ENCODE measurements around the gene BTBD10. TPM values are rescaled to one million over a fixed set of nuclear protein-coding genes. Genes with fewer than 3 reads are reported as not detected.

Gene BTBD10
- total RNA-seq, 3 donors from 2014 or later = 18.3 to 22.2 (median 20.0) TPM

- Mint-ChIP-seq H3K36me3 (ENCODE audit: insufficient read depth) (peaks cover 21% of the 10 kb centered on the region), H3K4me1 (ENCODE audit: low read depth) (peaks cover 36% of the 10 kb centered on the region), H3K9me3 (no peaks in the 10 kb centered on the region), H3K4me3 (no peak overlapping the region), H3K27me3 (ENCODE audit: low read depth) (no peaks in the 10 kb centered on the region)
- DNase-seq (no peak), ATAC-seq (no peak)
These were observed 116.6 kb downstream of the BTBD10 start for GRCh38 chr11:13346470-13346869.

DNA sequence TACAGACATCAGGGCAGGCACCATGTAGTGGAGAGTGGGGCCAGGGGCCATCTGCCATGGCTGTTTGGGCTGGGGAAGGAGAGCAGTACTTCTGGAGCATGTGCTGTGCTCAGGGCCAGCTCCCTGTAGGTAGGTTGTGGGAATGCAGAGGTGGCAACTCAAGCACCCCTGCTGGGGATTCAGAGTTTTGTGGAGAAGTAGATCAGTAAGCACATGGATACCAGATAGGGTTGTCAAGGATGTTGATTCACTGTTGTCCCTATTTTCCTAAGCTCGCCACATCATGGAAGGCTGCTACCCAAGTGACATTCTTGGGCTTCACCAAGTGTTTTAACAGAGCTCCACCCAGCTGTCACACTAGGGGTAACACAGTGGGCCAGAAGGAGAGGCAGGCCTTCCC is 118.2 kb downstream of the BTBD10 start:
- Mint-ChIP-seq H3K27me3 (ENCODE audit: low read depth) (no peaks in the 10 kb centered on the region), H3K4me3 (no peak overlapping the region), H3K4me1 (ENCODE audit: low read depth) (peaks cover 40% of the 10 kb centered on the region), H3K9me3 (no peaks in the 10 kb centered on the region), H3K36me3 (ENCODE audit: insufficient read depth) (peaks cover 9% of the 10 kb centered on the region)
- DNase-seq (no peak), ATAC-seq (no peak)

DNA sequence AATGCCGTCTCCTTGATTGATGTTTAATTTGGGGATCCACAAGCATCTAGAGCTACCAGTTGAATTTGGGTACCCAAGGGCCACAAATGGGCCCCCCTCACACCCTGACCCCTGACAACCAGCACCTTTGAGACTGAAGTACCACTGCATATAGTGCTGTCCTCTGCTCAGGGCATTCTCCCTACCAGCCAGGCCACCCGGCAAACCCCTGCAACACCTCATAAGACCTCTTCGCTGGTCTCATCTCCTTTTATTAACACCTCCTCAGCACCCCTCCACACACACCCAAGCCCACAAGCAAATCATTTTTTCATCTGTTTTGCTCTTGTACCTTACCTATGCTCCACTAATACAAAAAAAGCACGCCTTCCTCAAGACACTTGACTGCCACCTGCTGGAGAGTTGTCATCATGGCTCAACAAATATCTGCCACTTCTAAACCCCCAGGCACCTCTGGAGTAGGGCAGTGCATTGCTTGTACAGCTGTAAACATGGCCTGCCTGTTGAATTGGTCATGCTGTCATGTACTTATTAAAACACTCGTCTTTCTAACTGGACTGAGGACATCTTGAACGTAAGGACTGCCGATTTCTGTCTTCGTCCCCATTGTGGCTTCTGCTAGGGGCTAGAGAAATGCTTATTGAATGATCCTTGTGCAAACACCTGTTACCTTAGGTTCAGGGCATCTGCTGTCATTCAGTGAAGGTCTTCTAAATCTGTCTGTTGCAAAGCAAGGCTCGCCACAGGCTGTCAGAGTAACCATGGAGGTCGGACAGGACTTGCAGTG is 118.9 kb downstream of the BTBD10 start:
- DNase-seq (peak; percentile 67), ATAC-seq (peak; percentile 60 to 73)
- Mint-ChIP-seq H3K27me3 (ENCODE audit: low read depth) (no peaks in the 10 kb centered on the region), H3K4me1 (ENCODE audit: low read depth) (peaks cover 46% of the 10 kb centered on the region), H3K36me3 (ENCODE audit: insufficient read depth) (peaks cover 7% of the 10 kb centered on the region), H3K4me3 (no peak overlapping the region), H3K9me3 (no peaks in the 10 kb centered on the region)

DNA sequence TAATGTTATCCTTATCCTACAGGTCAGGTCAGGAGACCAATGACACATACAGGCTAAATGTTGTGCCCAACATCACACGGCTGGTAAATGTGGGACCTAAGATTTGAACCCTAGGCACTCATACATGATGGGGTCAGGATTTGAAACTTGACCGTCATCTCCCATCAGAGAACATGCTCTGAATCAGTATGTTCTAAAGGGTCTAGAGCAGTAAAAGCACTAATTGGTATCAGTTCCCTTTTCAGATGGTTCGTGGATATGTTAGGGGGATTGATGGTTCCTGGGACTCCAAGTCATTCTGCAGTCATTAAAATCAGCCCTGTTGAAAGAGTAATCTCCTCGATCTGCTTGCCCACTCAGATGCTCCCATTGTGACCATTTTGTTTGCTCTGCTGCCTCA is 120.0 kb downstream of the BTBD10 start:
- H3K27me3 Mint-ChIP-seq (ENCODE audit: low read depth) = no peaks in the 10 kb centered on the region

GRCh38 chr11:13341026-13341425 is 122.0 kb downstream of the BTBD10 start:
- peaks cover 53% of the 10 kb centered on the region for H3K4me1 Mint-ChIP-seq (ENCODE audit: low read depth)
- no peaks in the 10 kb centered on the region for H3K9me3 Mint-ChIP-seq
- no peaks in the 10 kb centered on the region for H3K27me3 Mint-ChIP-seq (ENCODE audit: low read depth)
- DNase-seq (no peak), ATAC-seq (no peak)
- H3K4me3 Mint-ChIP-seq = no peak overlapping the region
- H3K36me3 Mint-ChIP-seq (ENCODE audit: insufficient read depth) = peaks cover 5% of the 10 kb centered on the region

More for the DNA sequence above, 120.0 kb downstream of the BTBD10 start:
- peaks cover 51% of the 10 kb centered on the region for H3K4me1 Mint-ChIP-seq (ENCODE audit: low read depth)
- DNase-seq (no peak), ATAC-seq (no peak)
- H3K9me3 Mint-ChIP-seq = no peaks in the 10 kb centered on the region
- no peak overlapping the region for H3K4me3 Mint-ChIP-seq
- peaks cover 7% of the 10 kb centered on the region for H3K36me3 Mint-ChIP-seq (ENCODE audit: insufficient read depth)

GRCh38 chr11:13339195-13340153 is 123.5 kb downstream of the BTBD10 start:
- Mint-ChIP-seq H3K4me3 (no peak overlapping the region), H3K36me3 (ENCODE audit: insufficient read depth) (peaks cover 3% of the 10 kb centered on the region), H3K9me3 (no peaks in the 10 kb centered on the region), H3K4me1 (ENCODE audit: low read depth) (peaks cover 57% of the 10 kb centered on the region), H3K27me3 (ENCODE audit: low read depth) (no peaks in the 10 kb centered on the region)
- peak; percentile 29 to 33 for ATAC-seq
- no peak for DNase-seq

DNA sequence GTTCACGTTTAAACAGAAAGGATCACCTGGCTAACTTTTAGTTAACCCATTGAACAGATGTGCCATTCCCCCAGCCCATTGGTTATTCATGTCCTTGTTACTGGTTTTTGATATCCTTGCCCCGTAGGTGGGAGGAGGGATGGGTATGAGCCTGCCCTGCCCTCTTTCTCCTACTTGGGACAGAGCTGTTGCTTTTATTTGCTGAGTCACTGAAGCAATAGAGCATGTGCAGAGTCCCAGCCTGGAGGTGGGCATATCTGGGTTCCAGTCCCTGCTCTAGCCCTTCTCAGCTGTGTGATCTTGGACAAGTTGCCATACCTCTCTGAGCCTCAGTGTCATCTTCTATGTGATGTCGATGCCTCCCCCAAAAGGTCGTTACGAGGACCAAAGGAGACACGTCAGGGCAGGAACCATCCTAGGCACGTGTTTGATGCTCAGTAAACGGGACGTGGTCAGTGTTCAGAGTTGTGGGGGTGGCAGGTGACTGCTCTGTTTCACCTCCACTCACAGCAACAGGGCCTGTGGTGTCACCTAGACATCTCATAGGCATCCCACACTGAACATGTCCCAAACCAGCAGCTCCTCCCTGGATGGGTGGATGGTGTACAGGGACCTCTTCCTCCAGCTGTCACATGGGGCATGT is 124.5 kb downstream of the BTBD10 start:
- Mint-ChIP-seq H3K4me3 (peak overlapping the region; percentile 66), H3K27me3 (ENCODE audit: low read depth) (no peaks in the 10 kb centered on the region), H3K4me1 (ENCODE audit: low read depth) (peaks cover 61% of the 10 kb centered on the region), H3K36me3 (ENCODE audit: insufficient read depth) (no peaks in the 10 kb centered on the region), H3K9me3 (no peaks in the 10 kb centered on the region)
- DNase-seq = no peak
- ATAC-seq = peak; percentile 25 to 63

- H3K4me3 Mint-ChIP-seq = peak overlapping the region; percentile 66
- no peaks in the 10 kb centered on the region for H3K27me3 Mint-ChIP-seq (ENCODE audit: low read depth)
- no peak for DNase-seq
- no peaks in the 10 kb centered on the region for H3K36me3 Mint-ChIP-seq (ENCODE audit: insufficient read depth)
- no peaks in the 10 kb centered on the region for H3K9me3 Mint-ChIP-seq
- H3K4me1 Mint-ChIP-seq (ENCODE audit: low read depth) = peaks cover 65% of the 10 kb centered on the region
- ATAC-seq = peak in 1 of 2 donors; percentile 41
These were observed 125.0 kb downstream of the BTBD10 start for GRCh38 chr11:13338019-13338426.

Other genes with a start within 250 kb of the BTBD10 start
- gene BMAL1, start 185.4 kb downstream of the BTBD10 start, total RNA-seq = 10 to 100 TPM in 2 of 3 donors, 1 to 10 TPM in 1; 8.8 to 15.5 (median 14.0) TPM
- gene PTH, start 32.8 kb upstream of the BTBD10 start, total RNA-seq = not detected
- gene FAR1, start 205.4 kb upstream of the BTBD10 start, total RNA-seq = 10 to 100 TPM; 46.5 to 52.4 (median 49.5) TPM